Stomach (tissue), 4 donors: ENCODE data around the gene RINL.
"Not testable (repeated sequence)": the region's sequence is repeated elsewhere in the genome, so short reads cannot be mapped to it uniquely, and the experiment has no call there.

ENCODE experiments used
- POLR2A ChIP-seq, 4 donors: fragments of 450-650 bp; IDR thresholded peaks; one replicate each; pipeline ENCODE4 v1.6.1; 2016; ENCODE audit warnings: antibody characterized with exemption in 4 of 4, control low read depth in 2 of 4, mild to moderate bottlenecking in 1 of 4, moderate library complexity in 1 of 4
- POLR2AphosphoS5 ChIP-seq, 3 donors: sonication (generic); formaldehyde crosslinking; IDR thresholded peaks; one replicate each; pipeline ENCODE4 v1.6.1; 2016; ENCODE audit warnings: antibody characterized with exemption in 3 of 3
- TF ChIP-seq, protein P1 (sequence below), 7 experiments: fragments of 450-650 bp in 4 of 7; fragments of 200-600 bp in 3 of 7; sonication (generic) in 3 of 7; IDR thresholded peaks; one replicate each; pipeline ENCODE4 v1.5.1; 2016 to 2019; ENCODE audit warnings: antibody characterized with exemption in 7 of 7, control low read depth in 2 of 7, mild to moderate bottlenecking in 1 of 7

DNA sequence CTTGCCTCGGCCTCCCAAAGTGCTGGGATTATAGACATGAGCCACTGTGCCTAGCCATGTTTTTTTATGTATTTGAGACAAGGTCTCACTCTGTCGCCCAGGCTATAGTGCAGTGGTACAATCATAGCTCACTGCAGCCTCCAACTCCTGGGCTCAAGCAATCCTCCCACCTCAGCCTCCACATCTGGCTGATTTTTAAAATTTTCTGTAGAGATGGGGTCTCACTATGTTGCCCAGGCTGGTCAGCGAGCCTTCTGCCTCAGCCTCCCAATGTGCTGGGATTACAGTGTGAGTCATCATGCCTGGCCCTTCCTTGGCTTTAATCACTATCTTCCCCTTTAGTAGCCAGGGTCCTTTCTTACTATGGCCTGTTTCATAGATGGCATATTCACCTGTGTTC, 6.6 kb upstream of the RINL start:
- TF ChIP-seq, protein P1, sequence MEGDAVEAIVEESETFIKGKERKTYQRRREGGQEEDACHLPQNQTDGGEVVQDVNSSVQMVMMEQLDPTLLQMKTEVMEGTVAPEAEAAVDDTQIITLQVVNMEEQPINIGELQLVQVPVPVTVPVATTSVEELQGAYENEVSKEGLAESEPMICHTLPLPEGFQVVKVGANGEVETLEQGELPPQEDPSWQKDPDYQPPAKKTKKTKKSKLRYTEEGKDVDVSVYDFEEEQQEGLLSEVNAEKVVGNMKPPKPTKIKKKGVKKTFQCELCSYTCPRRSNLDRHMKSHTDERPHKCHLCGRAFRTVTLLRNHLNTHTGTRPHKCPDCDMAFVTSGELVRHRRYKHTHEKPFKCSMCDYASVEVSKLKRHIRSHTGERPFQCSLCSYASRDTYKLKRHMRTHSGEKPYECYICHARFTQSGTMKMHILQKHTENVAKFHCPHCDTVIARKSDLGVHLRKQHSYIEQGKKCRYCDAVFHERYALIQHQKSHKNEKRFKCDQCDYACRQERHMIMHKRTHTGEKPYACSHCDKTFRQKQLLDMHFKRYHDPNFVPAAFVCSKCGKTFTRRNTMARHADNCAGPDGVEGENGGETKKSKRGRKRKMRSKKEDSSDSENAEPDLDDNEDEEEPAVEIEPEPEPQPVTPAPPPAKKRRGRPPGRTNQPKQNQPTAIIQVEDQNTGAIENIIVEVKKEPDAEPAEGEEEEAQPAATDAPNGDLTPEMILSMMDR (IDR thresholded peaks at IDR 0.05), result not testable (repeated sequence)
- TF ChIP-seq POLR2A, POLR2AphosphoS5 (IDR thresholded peaks at IDR 0.05): not testable (repeated sequence)
